Activated CD4-positive, alpha-beta T cell treated with anti-CD3 and anti-CD28 coated beads, Interleukin-2, amount 50 U/mL, for 48 hours (primary cell): ENCODE measurements around the gene XRCC6.
"Not testable (repeated sequence)": the region's sequence is repeated elsewhere in the genome, so short reads cannot be mapped to it uniquely, and the experiment has no call there.

Experiments
- DNase-seq, 2 experiments: peaks; one replicate each; pipeline ENCODE4 v3.0.0-alpha.2; 2020

Gene XRCC6

GRCh38 chr22:41598891-41599635 lies 22.0 kb upstream of the XRCC6 start:
- DNase-seq = no peak

DNA sequence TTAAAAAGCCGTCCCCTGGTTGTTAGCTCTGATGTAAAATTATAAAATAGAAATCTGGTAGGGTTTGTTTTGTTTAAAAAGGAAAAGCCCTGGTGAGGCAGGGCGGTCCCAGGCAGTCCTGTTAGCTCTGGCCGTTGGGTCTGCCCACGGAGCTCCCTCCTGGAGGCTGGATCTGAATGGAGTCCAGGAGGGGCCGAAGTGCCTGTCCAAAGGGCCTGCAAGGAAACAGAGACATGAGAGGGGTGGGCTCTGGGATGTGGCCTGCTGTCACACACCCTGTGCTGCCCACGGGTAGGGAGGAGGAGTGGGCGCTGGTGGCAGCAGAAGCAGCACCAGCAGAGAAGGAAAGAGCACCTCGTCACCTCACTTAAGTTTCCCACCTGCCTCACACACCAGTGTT lies 20.1 kb upstream of the XRCC6 start:
- DNase-seq = no peak

DNA sequence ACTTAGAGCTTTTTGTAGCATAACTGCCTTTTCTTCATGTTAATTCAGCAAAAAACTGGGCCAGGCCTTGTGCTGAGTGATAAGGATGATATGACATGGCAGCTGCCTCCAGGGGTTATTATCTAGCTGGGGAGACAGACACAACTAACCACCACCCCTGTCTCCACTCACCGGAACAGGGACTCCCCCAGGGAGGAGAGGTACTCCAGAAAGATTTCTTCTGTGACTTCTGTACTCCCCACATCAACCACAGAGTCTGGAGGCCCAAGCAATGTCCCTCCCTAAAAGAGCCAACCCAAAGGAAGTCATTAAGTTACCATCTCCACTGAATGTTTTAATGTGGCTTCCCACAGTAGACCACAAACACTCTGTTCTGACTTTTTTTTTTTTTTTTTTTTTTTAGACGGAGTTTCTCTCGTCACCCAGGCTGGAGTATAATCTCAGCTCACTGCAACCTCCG lies 17.2 kb upstream of the XRCC6 start:
- peak; percentile 71 to 80 for DNase-seq

- no peak for DNase-seq
Measured at GRCh38 chr22:41608386-41608785, 12.7 kb upstream of the XRCC6 start.

GRCh38 chr22:41612603-41613306 lies 8.3 kb upstream of the XRCC6 start:
- DNase-seq = no peak

DNA sequence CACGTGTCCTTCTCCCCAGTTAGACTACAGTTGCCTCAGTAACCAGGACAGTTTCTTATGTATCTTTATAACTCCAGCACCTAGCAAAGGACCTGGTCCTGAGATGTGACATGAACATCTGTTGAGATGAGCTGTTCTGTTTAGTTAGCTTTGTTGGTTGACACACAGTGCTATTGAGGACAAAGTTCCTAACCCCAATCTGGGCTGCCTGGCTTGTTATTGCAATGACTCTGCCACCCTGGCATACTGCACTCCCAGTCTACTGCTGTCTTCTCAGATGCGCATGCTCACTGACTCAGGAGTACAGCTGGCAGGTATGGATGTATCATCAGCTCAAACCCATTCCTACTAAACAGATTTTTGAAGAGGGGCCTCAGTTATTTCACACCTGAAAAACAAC lies 7.6 kb upstream of the XRCC6 start:
- DNase-seq = no peak

DNA sequence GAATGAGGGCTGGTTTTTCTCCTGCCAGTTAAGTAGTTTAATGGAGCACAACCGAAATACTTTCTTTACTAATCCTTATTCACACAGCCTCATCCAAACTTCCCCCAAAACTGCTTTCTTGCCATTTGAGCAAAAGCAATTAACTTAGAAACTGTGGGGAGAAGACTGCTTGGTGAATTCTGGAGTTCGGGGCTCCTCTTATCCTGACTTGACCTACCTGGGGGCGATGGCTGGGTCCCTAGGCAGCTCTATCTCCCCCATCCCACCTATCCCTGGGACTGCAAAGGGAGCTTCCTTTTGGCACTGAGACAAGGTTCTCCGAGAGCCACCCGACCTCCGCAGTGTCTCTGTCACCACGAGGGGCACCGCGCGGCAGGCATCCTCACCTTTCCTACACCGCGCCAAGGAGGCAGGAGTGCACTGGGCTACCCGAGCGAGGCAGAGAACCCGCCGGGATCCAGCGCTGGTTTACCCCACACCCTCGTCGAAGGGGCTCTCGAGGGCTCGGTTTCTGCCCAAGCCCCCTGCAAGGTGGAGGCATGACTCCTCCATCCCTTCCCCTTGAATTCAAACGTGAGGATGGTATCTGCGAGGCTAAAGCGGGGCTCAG lies 1.0 kb upstream of the XRCC6 start:
- DNase-seq = peak; percentile 56 to 60

DNA sequence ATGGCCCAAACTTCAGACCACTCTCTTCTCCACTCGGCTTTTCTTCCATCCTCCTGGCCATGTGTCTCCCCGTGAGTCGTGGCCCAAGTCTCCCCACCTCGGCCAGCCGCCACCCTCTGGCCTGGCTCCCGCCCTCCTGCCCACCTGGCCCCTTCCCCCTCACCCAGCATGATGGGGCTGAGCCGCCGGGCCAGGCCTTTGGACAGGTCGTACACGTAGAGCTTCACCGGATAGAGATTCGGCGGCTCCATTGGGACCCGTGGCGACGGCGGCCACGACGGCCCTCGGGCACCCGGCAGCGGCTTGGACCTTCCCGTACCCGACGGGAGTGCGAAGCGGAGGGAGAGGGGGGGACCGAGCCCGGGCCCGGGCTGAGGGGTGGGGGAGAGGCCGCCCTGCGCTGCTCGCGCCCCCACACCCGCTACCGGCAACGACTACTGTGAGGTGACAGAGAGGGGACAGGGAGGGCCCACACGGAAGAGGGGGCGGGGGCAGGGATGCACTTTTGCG lies 451 bp upstream of the XRCC6 start, which contains the start of gene DESI1:
Gene DESI1, minus strand, starts transcription at position 455 of the 510 bp plus-strand sequence. Its CDS starts 204 bp downstream, at position 251.
- no peak for DNase-seq

- DNase-seq = no peak
Measured at GRCh38 chr22:41621911-41622179, 750 bp downstream of the XRCC6 start.

- DNase-seq = no peak
Measured at GRCh38 chr22:41625577-41625976, 4.5 kb downstream of the XRCC6 start.

GRCh38 chr22:41631115-41631514 lies 10.0 kb downstream of the XRCC6 start:
- not testable (repeated sequence) for DNase-seq

GRCh38 chr22:41631615-41632014 lies 10.5 kb downstream of the XRCC6 start:
- DNase-seq = not testable (repeated sequence)

DNA sequence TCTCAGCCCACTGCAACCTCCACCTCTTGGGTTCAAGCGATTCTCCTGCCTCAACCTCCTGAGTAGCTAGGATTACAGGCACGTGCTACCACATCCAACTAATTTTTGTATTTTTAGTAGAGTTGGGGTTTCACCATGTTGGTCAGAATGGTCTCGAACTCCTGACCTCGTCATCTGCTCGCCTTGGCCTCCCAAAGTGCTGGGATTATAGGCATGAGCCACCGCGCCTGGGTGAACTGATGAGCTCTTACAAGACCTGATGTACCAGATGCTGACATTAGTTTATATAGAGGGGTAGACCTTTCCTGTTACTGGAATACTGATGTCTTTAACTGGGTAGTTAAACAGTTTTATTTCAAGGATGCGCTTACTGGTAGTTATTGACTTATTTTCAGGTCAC lies 13.5 kb downstream of the XRCC6 start:
- DNase-seq = not testable (repeated sequence)

DNA sequence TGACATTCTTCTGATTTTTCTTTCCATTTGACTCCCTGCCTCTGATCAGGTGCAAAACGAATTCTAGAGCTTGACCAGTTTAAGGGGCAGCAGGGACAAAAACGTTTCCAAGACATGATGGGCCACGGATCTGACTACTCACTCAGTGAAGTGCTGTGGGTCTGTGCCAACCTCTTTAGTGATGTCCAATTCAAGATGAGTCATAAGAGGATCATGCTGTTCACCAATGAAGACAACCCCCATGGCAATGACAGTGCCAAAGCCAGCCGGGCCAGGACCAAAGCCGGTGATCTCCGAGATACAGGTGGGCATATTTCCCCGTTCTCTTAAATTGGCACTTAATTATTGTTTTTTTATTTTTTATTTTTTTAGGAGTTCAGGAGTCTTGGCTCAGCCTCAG lies 15.4 kb downstream of the XRCC6 start:
- no peak for DNase-seq

DNA sequence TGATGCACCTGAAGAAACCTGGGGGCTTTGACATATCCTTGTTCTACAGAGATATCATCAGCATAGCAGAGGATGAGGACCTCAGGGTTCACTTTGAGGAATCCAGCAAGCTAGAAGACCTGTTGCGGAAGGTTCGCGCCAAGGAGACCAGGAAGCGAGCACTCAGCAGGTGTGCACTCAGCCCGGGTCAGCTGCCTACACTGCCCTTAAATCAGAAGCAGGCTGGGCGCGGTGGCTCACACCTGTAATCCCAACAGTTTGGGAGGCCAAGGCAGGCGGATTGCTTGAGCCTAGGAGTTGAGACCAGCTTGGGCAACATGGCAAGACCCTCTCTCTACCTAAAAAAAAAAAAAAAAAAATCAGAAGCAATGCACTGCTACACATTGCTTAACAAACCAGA lies 16.5 kb downstream of the XRCC6 start:
- DNase-seq = not testable (repeated sequence)

DNA sequence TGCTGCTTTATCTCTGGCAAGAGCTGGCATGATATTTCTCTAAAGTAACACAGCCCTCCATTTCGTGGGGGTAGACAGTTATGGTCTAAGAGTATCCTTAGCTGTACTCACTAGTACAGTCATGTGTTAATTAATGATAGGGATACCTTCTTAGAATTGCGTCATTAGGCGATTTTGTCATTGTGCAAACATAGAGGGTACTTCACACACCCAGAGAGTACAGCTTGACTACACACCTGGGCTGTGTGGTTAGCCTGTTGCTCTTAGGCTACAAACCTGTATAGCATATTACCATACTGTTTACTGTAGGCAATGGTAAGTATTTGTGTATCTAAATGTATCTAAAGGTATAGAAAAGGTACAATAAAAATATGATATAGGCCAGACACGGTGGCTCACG lies 17.0 kb downstream of the XRCC6 start:
- DNase-seq = no peak

DNA sequence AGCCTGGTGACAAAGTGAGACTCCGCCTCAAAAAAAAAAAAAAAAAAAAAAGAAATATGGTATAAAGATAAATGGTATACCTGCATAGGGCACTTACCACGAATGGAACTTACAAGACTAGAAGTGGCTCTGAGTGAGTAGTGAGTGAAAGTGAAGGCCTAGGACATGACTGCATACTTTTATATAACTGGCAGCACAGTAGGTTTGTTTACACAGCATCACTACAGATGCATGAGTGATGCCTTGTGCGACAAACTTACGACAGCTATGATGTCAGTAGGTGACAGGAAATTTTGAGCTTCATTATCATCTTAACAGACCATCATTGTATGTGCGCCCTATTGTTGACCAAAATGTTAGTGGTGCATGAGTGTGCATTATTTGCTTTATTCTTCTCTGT lies 17.7 kb downstream of the XRCC6 start:
- no peak for DNase-seq

DNA sequence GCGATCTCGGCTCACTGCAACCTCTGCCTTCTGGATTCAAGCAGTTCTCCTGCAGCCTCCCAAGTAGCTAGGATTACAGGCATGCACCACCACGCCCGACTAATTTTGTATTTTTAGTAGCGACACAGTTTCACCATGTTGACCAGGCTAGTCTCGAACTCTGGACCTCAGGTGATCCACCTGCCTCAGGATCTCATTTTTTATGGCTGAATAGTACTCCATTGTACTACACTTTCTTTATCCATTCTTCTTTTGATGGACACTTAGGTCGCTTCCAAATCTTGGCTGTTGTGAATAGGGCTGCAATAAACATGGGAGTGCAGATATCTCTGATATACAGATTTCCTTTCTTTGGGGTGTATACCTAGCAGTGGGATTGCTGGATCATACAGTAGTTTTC lies 20.8 kb downstream of the XRCC6 start:
- DNase-seq = no peak

- no peak for DNase-seq
Measured at GRCh38 chr22:41642331-41643110, 21.4 kb downstream of the XRCC6 start.

DNA sequence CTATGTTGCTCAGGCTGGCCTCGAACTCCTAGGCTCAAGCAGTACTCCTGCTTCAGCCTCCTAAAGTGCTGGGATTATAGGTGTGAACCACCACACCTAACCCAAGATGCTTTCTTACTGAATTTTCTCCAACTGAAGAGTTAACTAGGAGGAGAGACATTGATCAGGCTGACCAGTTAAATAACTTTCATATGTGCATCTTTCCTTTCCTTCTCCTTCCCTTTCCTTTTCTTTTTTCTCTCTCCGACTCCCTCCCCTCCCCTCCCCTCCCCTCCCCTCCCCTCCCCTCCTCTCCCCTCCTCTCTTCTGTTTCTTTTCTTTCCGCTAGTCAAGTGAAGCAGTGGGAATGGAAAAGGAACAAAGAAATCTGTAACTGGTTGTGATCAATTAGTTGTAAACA lies 26.7 kb downstream of the XRCC6 start:
- DNase-seq = no peak

DNA sequence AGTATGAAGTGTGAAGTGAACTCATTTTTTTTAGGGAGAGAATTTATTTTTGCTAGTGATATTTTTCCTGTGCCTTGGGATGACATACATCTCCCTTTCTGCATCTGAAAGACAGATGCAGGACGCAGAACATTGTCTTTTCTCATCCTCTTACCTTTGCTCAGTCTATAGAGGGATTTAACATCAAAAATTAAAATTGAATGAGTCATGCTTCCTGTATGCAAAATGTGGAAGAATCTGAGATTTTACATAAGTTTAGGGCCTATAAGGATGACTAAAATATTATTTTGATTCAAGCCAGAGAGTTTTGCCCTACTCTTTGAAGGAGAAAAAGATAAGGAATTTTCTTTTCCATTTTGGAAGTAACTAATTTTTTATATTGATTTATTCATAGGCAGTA lies 27.3 kb downstream of the XRCC6 start:
- no peak for DNase-seq

DNA sequence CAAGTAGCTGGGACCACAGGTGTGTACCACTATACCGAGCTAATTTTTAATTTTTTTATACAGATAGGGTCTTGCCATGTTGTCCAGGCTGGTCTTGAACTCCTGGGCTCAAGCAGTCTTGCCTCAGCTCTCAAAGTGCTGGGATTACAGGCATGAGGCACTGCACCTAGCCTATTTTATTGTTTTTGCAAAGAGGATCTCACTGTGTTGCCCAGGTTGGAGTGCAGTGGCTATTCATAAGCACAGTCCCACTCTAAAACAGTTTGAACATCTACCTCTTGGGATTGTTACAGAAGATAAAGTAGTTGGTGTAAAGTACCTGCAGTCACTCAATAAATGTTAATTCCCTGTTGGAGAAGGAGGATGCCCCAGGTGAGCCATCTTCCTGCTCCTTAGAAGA lies 29.1 kb downstream of the XRCC6 start:
- no peak for DNase-seq

GRCh38 chr22:41650821-41651220 lies 29.7 kb downstream of the XRCC6 start:
- DNase-seq = no peak
